ENCODE results near the gene RGS7.
"Not testable (repeated sequence)": the region's sequence is repeated elsewhere in the genome, so short reads cannot be mapped to it uniquely, and the experiment has no call there.

RGS7 gene

DNA sequence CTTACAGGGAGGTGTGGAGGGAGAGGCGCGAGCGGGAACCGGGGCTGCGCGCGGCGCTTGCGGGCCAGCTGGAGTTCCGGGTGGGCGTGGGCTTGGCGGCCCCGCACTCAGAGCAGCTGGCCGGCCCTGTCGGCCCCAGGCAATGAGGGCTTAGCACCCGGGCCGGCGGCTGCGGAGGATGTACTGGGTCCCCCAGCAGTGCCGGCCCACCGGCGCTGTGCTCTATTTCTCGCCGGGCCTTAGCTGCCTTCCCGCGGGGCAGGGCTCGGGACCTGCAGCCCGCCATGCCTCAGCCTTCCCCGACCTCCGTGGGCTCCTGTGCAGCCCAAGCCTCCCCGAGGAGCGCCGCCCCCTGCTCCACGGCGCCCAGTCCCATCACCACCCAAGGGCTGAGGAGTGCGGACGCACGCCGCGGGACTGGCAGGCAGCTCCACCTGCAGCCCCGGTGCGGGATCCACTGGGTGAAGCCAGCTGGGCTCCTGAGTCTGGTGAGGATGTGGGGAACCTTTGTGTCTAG lies 594.5 kb downstream of the RGS7 start:
- DNase-seq = not testable (repeated sequence)

DNA sequence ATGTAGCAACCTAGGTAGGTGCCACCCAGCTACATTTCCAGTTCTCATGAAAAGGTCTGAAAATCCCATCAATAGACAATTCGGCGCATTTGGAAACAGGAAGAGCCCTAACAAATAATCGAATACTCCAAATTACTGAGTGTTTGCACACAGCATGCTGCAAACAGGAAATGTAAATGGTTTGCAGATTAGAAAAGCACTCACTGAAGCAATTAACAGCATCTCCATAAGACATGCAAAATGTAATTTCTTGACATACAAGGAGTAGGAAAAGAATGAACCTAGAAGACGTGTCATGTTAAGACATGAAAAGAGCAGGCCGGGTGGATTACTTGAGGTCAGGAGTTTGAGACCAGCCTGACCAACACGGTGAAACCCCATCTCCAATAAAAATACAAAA lies 598.2 kb downstream of the RGS7 start:
- not testable (repeated sequence) for DNase-seq

DNA sequence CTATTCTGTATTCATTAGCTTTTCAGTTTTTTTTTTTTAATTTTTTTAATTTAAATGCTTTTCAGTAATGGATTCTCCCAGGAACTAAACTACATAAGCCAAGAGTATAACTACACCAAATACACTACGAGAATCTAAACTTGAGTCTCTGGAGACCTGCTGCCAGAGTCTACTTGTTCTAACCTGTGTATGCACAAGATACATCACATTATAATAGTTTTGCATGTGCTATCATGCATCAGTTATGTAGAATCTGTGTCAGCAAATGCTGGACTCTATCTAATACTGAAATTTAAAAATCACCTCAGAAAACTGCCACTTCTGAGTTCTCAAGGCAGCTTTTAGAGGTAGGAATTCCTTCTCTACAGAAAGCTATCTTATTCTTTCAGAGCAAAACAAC lies 598.7 kb downstream of the RGS7 start:
- DNase-seq = no peak

DNA sequence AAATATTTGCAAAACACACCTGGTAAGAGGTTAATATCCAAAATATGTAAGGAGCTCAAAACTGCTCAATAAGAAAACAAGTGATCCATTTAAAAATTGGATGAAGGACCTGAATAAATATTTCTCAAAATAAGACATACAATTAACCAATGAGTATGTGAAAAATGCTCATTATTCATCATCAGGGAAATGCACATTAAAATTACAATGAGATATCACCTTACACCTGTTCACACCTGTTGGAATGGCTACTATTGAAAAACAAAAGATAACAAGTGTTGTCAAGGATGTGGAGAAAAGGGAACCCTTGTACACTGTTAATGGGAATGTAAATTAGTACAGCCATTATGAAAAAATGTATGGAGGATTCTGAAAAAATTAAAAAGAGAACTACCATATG lies 609.1 kb downstream of the RGS7 start:
- DNase-seq = no peak

DNA sequence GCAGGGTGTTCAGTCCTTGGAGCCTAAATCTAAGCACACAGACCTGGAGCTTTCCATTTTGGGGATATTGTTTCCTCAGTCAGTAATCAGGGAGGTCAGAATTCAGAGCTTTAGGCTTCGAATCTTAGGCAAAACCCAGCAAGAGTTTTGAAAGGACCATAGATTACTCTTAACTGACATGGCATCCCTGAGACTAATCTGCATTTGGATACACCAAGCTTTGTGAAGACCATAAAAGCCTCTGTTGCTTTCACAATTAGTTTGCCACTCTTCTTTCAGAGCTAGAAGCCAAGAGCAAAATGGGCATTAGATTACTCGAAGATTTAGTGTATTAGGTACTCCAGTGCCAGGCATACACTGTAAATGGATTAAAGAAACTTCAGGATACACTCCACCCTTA lies 613.3 kb downstream of the RGS7 start:
- no peak for DNase-seq

DNA sequence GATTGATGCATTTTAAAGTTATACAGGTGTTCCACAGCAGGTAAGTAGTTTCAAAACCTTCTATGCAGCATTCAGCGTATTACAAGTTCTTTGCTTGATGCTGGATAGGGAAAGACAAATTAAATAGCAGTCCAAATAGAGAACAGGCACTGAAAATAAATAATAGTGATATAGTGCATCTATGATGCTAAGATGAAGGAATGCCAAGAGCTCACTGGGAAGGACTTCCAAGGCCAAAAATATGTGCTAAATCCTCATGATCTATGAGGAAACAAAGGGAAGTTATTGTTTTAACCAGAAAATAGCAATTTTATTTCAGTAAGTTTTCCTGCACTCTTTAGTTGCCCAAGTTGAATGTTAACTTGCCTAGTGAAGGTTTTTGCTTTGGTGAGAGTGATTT lies 617.3 kb downstream of the RGS7 start:
- DNase-seq = no peak

DNA sequence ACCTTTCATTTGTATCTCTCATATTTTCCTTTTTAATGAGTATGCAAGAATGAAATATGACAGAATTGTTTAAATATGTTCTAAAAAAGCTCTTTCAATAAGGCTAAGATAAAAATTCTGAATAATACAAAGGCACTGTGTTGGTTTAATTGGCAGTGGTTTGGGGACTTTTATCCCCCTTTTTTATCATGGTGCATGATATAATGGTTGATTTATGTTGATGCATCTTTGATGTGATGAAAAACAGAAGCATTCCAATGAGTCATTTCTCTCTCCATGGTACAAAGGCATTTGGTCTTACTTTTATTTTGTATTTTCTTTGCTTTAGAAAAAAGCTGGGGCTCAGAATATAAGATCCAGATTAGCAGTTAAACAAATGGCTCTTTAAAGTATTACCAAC lies 617.9 kb downstream of the RGS7 start:
- no peak for DNase-seq

DNA sequence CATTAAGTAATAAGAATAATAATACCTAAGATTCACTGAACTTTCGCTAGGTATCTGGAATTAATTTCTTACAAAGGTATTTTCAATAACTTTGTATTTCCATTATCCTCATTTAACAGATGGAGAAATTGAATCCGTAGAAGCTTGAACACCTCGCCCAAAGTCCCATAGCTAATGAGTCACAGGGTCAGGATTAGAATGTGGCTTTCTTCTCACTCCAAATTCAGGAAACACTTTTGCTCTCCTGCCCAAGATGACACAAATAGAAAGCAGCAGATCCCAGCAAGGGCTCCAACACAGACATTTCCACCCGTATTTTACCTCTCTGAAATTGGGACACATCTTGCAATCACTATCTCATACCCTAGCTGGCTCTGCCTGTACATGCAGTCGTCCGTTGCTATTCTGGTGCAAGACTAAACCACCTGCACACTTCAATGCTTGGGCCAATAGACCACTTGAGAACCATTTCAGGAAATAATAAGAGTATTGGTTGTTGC lies 619.2 kb downstream of the RGS7 start:
- no peak for DNase-seq

DNA sequence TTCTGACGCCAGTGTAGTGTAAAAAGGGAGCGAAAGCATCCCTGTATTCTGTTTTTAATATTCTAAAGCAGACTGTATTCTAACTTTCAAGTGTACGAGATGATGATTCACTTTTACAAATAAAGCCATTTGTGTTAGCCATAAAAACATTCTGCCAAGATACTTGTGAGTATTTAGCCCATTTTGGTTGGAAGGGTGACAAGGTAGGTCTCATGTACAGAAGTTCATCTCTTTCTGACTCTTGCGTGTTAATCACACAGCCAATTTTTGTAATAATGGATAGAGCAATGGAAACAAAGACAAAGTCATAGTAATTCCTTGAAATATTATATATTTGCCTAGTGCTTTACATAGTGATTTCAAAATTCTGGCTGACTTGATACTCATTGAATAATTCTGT lies 619.7 kb downstream of the RGS7 start:
- DNase-seq = no peak

DNA sequence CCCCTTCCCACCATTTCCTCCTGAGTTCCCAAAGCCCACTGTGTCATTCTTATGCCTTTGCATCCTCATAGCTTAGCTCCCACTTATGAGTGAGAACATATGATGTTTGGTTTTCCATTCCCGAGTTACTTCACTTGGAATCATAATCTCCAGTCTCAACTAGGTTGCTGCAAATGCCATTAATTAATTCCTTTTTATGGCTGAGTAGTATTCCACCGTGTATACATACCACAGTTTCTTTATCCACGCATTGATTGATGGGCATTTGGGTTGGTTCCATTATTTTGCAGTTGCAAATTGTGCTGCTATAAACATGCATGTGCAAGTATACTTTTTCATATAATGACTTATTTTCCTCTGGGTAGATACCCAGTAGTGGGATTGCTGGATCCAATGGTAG lies 622.3 kb downstream of the RGS7 start:
- not testable (repeated sequence) for DNase-seq

DNA sequence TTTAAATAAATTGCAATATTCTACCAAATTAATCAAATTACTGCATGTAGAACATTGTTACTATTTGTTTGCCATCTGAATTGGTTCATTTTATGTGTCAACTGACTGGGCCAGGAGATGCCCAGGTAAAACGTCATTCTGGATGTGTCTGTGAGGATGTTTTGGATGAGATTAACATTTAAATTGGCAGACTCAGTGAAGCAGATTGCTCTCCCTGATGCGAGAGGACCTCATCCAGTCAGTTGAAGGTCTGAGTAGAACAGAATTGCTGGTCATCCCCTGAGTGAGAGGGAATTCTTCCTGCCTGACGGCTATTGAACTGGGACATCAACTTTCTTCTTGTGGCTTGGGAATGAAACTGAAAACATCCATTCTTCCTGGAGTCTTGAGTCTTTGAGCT lies 623.0 kb downstream of the RGS7 start:
- DNase-seq = no peak

DNA sequence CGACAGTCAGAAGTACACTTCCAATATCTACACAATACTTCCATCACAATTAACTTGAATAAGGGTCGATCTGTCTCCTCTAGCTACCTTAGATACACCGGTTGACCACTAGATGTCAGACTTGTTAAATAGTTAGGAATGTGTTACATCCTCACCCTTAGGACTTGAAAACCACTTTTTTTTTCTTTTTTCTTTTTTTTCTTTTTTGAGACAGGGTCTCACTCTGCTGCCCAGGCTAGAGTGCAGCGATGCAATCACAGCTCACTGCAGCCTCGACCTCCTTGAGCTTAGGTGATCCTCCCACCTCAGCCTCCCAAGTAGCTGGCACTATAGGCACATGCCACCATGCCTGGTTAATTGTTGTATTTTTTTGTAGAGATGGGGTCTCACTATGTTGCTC lies 624.6 kb downstream of the RGS7 start:
- DNase-seq = no peak

Measured in GOT3 (cell line).